Omental fat pad (tissue), 4 donors: ENCODE measurements around the gene GPHA2. TPM values are rescaled to one million over a fixed set of nuclear protein-coding genes. Genes with fewer than 3 reads are reported as not detected.

ENCODE experiments used
- ATAC-seq: fragments of 150-250 bp; one replicate; pipeline ENCODE4 v1.9.1; 2016; ENCODE audit warnings: mild to moderate bottlenecking, moderate library complexity; ENCODE audit not compliant: low FRiP score
- DNase-seq: peaks from one replicate; pipeline ENCODE4 v3.0.0-alpha.2; 2019; ENCODE audit warnings: low spot score
- CTCF ChIP-seq, 3 donors: fragments of 450-650 bp; IDR thresholded peaks; one replicate each; pipeline ENCODE4 v1.5.1; 2016 to 2017; ENCODE audit warnings: antibody characterized with exemption in 3 of 3, mild to moderate bottlenecking in 3 of 3, moderate library complexity in 2 of 3
- total RNA-seq, 4 donors: library from RNA; depleted of rRNA; stranded (reverse); fragments of >200 nt; gene quantifications; one replicate each; pipeline ENCODE4 v1.1.0, GENCODE V29; 2016

GPHA2 gene
- total RNA-seq, 4 donors from 2014 or later, result not detected

- no peak for TF ChIP-seq CTCF (IDR thresholded peaks at IDR 0.05)
- ATAC-seq (no peak), DNase-seq (no peak)
These were observed 31.7 kb upstream of the GPHA2 start for GRCh38 chr11:64967375-64967774.

- ATAC-seq (no peak), DNase-seq (no peak)
- TF ChIP-seq CTCF (IDR thresholded peaks at IDR 0.05), result no peak
These were observed 27.5 kb upstream of the GPHA2 start for GRCh38 chr11:64963072-64963631.

- no peak for ATAC-seq
- no peak for TF ChIP-seq CTCF (IDR thresholded peaks at IDR 0.05)
- DNase-seq, result no peak
These were observed 25.0 kb upstream of the GPHA2 start for GRCh38 chr11:64960719-64961118.

GRCh38 chr11:64959498-64959897 lies 23.8 kb upstream of the GPHA2 start:
- TF ChIP-seq CTCF (IDR thresholded peaks at IDR 0.05), result no peak
- DNase-seq (no peak), ATAC-seq (no peak)

- no peak for ATAC-seq
- TF ChIP-seq CTCF (IDR thresholded peaks at IDR 0.05), result no peak
- DNase-seq, result no peak
These were observed 18.5 kb upstream of the GPHA2 start for GRCh38 chr11:64954201-64954600.

- no peak for TF ChIP-seq CTCF (IDR thresholded peaks at IDR 0.05)
- DNase-seq (no peak), ATAC-seq (no peak)
These were observed 15.8 kb upstream of the GPHA2 start for GRCh38 chr11:64951529-64951928.

- no peak for ATAC-seq
- DNase-seq, result no peak
- TF ChIP-seq CTCF (IDR thresholded peaks at IDR 0.05), result no peak
These were observed 11.6 kb upstream of the GPHA2 start for GRCh38 chr11:64947208-64947814.
